K562 (cell line): Measurements from ENCODE around the gene CCDC178. TPM values are rescaled to one million over a fixed set of nuclear protein-coding genes. Genes with fewer than 3 reads are reported as not detected.

ENCODE experiments used
- ATAC-seq: fragments of 200-7000 bp; cut with Tn5 transposase; 3 replicates; pipeline ENCODE4 v1.9.1; 2020; ENCODE audit warnings: moderate library complexity
- BruUV-seq: library from RNA; stranded (reverse); fragments of 400-500 nt; replicated peaks from 2 replicates; lab custom pipeline; 2021; lab: Mats Ljungman, UMichigan
- CTCF ChIA-PET: fragments of 300-600 bp; formaldehyde crosslinking; extraction: SDS; loops from one replicate; lab custom pipeline; 2021; ENCODE audit warnings: low intra/inter-chr PET ratio; lab: Yijun Ruan, JAX
- POLR2A ChIA-PET: fragments of 300-600, 350-650 bp; sonication (Branson Sonifier 250); formaldehyde crosslinking; extraction: SDS; loops from one replicate; lab custom pipeline; 2021; ENCODE audit warnings: antibody characterized with exemption, inconsistent platforms; lab: Yijun Ruan, JAX
- DNase-seq, 4 experiments: peaks; one replicate each; pipeline versions ENCODE4 v3.0.0 to v3.0.0-alpha.2; 2011 to 2018; ENCODE audit warnings: low spot score in 3 of 4, mixed read lengths in 3 of 4; ENCODE audit errors: extremely low read depth in 1 of 4
- FAIRE-seq: peaks from 2 replicates; lab custom pipeline; 2011; peaks lifted over from hg19 to GRCh38; lab: Jason Lieb, UNC
- H2AFZ ChIP-seq: 2 replicates; pipeline ENCODE4 v1.6.0; 2011; ENCODE audit warnings: low read depth, low read length, control low read depth, inconsistent platforms
- H3K27ac ChIP-seq: fragments of 200-600 bp; 3 replicates; pipeline ENCODE4 v1.8.0; 2011; ENCODE audit warnings: low read depth, mild to moderate bottlenecking, control low read depth, inconsistent platforms, low read length, moderate library complexity, mixed read lengths; ENCODE audit errors: extremely low read depth
- H3K27me3 ChIP-seq, 2 experiments: fragments of 300-600 bp in 1 of 2; 2 replicates in 1 of 2; 3 replicates in 1 of 2; pipeline versions ENCODE4 v1.6.0 to v1.8.0; 2011; ENCODE audit warnings: inconsistent platforms in 2 of 2, low read length in 2 of 2, mild to moderate bottlenecking in 1 of 2, mixed read lengths in 1 of 2, moderate library complexity in 1 of 2; ENCODE audit not compliant: control insufficient read depth in 2 of 2, insufficient read depth in 2 of 2
- H3K36me3 ChIP-seq: fragments of 300-600 bp; 3 replicates; pipeline ENCODE4 v1.8.0; 2011; ENCODE audit warnings: mild to moderate bottlenecking, low read length, inconsistent platforms; ENCODE audit not compliant: control insufficient read depth, insufficient read depth
- H3K4me1 ChIP-seq, 2 experiments: fragments of 200-600 bp in 1 of 2; replicated peaks in 1 of 2; 2 replicates in 1 of 2; 3 replicates in 1 of 2; pipeline versions ENCODE4 v1.5.1 to v1.8.0; 2011; ENCODE audit warnings: inconsistent platforms in 2 of 2, low read length in 2 of 2, mild to moderate bottlenecking in 1 of 2, mixed read lengths in 1 of 2, moderate library complexity in 1 of 2; ENCODE audit not compliant: control insufficient read depth in 2 of 2, insufficient read depth in 2 of 2
- H3K4me2 ChIP-seq: 2 replicates; pipeline ENCODE4 v1.6.1; 2011; ENCODE audit warnings: low read length, control low read depth, inconsistent platforms, mixed read lengths; ENCODE audit not compliant: insufficient read depth
- H3K4me3 ChIP-seq: fragments of 200-600 bp; sonication (generic), shearing (Covaris generic); 2 replicates; pipeline ENCODE4 v1.5.1; 2016; ENCODE audit warnings: control low read depth, inconsistent platforms
- H3K79me2 ChIP-seq: fragments of 200-600 bp; 3 replicates; pipeline ENCODE4 v1.8.0; 2011; ENCODE audit warnings: low read length, inconsistent platforms; ENCODE audit not compliant: control insufficient read depth, insufficient read depth
- H3K9ac ChIP-seq, 2 experiments: 2 replicates each; pipeline versions ENCODE4 v1.6.0 to v1.6.1; 2011; ENCODE audit warnings: low read depth in 2 of 2, low read length in 2 of 2, control low read depth in 1 of 2, inconsistent platforms in 1 of 2, mild to moderate bottlenecking in 1 of 2, mixed read lengths in 1 of 2; ENCODE audit not compliant: insufficient read depth in 1 of 2
- H3K9me1 ChIP-seq: one replicate; pipeline ENCODE4 v1.6.0; 2011; ENCODE audit warnings: inconsistent platforms, mild to moderate bottlenecking, low read length, moderate library complexity; ENCODE audit not compliant: control insufficient read depth, insufficient read depth
- H3K9me3 ChIP-seq: replicated peaks from 2 replicates; pipeline ENCODE4 v1.5.1; 2011; ENCODE audit warnings: low read depth, low read length, inconsistent platforms; ENCODE audit not compliant: control insufficient read depth, insufficient read depth
- H4K20me1 ChIP-seq: replicated peaks from 2 replicates; pipeline ENCODE4 v1.6.1; 2011; ENCODE audit warnings: low read length, inconsistent platforms, mixed read lengths; ENCODE audit not compliant: control insufficient read depth, insufficient read depth
- COPS2 ChIP-seq: fragments of 450-650 bp; conservative IDR thresholded peaks from 2 replicates; pipeline ENCODE4 v1.6.1; 2016; ENCODE audit warnings: mild to moderate bottlenecking, moderate library complexity
- KAT2B ChIP-seq: IDR thresholded peaks from one replicate; pipeline ENCODE4 v1.6.1; 2012; ENCODE audit warnings: low read depth, mild to moderate bottlenecking, control low read depth, inconsistent platforms, low read length, moderate library complexity
- MCM2 ChIP-seq: fragments of 450-650 bp; IDR thresholded peaks from 2 replicates; pipeline ENCODE4 v1.6.1; 2017; ENCODE audit warnings: low read depth, mild to moderate bottlenecking
- NCOR1 ChIP-seq: fragments of 450-650 bp; IDR thresholded peaks from 2 replicates; pipeline ENCODE4 v1.6.1; 2016; ENCODE audit warnings: mild to moderate bottlenecking, moderate library complexity
- POLR2AphosphoS5 ChIP-seq: IDR thresholded peaks from 2 replicates; pipeline ENCODE4 v1.6.1; 2011; ENCODE audit warnings: mild to moderate bottlenecking, low read depth, low read length, moderate library complexity; ENCODE audit not compliant: control insufficient read depth, insufficient read depth
- SMAD3 ChIP-seq: fragments of 450-650 bp; formaldehyde crosslinking; conservative IDR thresholded peaks from 2 replicates; pipeline ENCODE4 v1.4.0; 2020; ENCODE audit warnings: mild to moderate bottlenecking
- ZFP36 ChIP-seq: fragments of 150-350 bp; IDR thresholded peaks from 2 replicates; pipeline ENCODE4 v1.6.1; 2018; ENCODE audit warnings: low read length, low read depth; ENCODE audit not compliant: partially characterized antibody
- ZNF224 ChIP-seq: sonication (generic); formaldehyde crosslinking; IDR thresholded peaks from 2 replicates; pipeline ENCODE4 v1.8.0; 2022; ENCODE audit warnings: mild to moderate bottlenecking, missing genetic modification reagents
- ZNF239 ChIP-seq: fragments of 250-450 bp; sonication (Bioruptor Pico); IDR thresholded peaks from 2 replicates; pipeline ENCODE4 v1.4.0; 2020; ENCODE audit warnings: mild to moderate bottlenecking
- WGBS: fragments of 100-300 bp; shearing (Covaris generic); methylation state at CpG from one replicate; pipeline ENCODE4 v1.1.6; 2016; ENCODE audit warnings: low coverage, mixed read lengths; ENCODE audit not compliant: insufficient coverage; ENCODE audit errors: missing lambda C conversion rate; 5-methylcytosine and 5-hydroxymethylcytosine counted together
- in situ Hi-C: fragments of 300-500 bp; cut with MboI; formaldehyde crosslinking; loops from 4 replicates; pipeline ENCODE4 v1.15.0; 2018; ENCODE audit warnings: inconsistent platforms, mixed read lengths
- intact Hi-C: fragments of 100-400 bp; cut with micrococcal nuclease; formaldehyde crosslinking; loops from 2 replicates; pipeline ENCODE4 v1.14.2; 2022
- polyA plus RNA-seq, 8 experiments: library from polyadenylated mRNA; depleted of rRNA in 4 of 8; stranded (reverse) in 5 of 8; unstranded in 3 of 8; fragments of >200 nt; fragmentation: Nextera tagmentation in 2 of 8; fragmentation: Illumina TruSeq in 1 of 8; extraction: Ambion mirVana in 2 of 8; extraction: Trizol in 1 of 8; gene quantifications; 2 replicates each; pipeline versions ENCODE4 v1.2.1 to v1.2.3, GENCODE V29; 2011 to 2014; ENCODE audit warnings: inconsistent platforms in 1 of 8, missing spikeins in 1 of 8
- total RNA-seq, 7 experiments: library from RNA; depleted of rRNA in 6 of 7; stranded (reverse); fragments of >200 nt in 6 of 7; fragmentation: Illumina TruSeq in 2 of 7; extraction: Trizol in 2 of 7; gene quantifications; 2 replicates each; pipeline versions ENCODE4 v1.2.1 to v1.2.3, GENCODE V29; 2011 to 2021; ENCODE audit warnings: low replicate concordance in 1 of 7
- TF ChIP-seq, protein P1 (sequence below): fragments of 250-450 bp; sonication (Bioruptor Pico); IDR thresholded peaks from 2 replicates; pipeline ENCODE4 v1.5.0; 2021; ENCODE audit warnings: mild to moderate bottlenecking, borderline replicate concordance
- TF ChIP-seq, protein P2 (sequence below): fragments of 450-650 bp; IDR thresholded peaks from 2 replicates; pipeline ENCODE4 v1.6.1; 2016; ENCODE audit warnings: antibody characterized with exemption
- TF ChIP-seq, protein P3 (sequence below): fragments of 450-650 bp; IDR thresholded peaks from 2 replicates; pipeline ENCODE4 v1.6.1; 2016
- TF ChIP-seq, protein P4 (sequence below): sonication (generic); formaldehyde crosslinking; IDR thresholded peaks from 2 replicates; pipeline ENCODE4 v1.8.0; 2023; ENCODE audit warnings: mild to moderate bottlenecking, missing genetic modification reagents
- TF ChIP-seq, protein P5 (sequence below), 2 experiments: fragments of 450-650 bp in 1 of 2; sonication (generic) in 1 of 2; formaldehyde crosslinking; conservative IDR thresholded peaks; 2 replicates each; pipeline versions ENCODE4 v1.4.0 to v1.8.1; 2020 to 2022; ENCODE audit warnings: mild to moderate bottlenecking in 1 of 2, missing genetic modification reagents in 1 of 2

CCDC178 gene
- total and polyA plus RNA-seq, 9 of the 15 experiments (the other 6 are each of a cell fraction or from before 2014, with no cell fraction given) = 0.12 to 0.47 (median 0.15) TPM; not detected in 6

DNA sequence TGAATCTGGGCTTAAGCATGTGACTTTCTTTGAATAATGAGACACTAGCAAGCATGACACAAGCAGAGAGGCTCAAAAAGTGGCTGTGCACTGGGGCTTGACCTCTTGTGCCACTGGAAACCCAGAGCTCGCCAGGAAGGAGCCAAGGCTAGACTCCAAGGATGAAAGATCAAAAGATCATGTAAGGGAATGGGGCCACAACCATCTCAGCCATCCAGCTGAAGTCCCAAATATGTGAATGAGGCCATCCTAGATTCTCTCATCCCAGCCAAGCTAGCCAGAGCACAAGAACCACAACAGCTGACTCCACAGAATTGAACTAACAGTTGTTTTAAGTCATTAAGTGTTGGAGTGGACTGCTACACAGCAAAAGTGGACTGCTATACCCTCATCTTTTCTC lies 288.1 kb downstream of the CCDC178 start:
- Histone ChIP-seq H3K9ac (no peak overlapping the region), H3K36me3 (no peaks in the 10 kb centered on the region), H4K20me1 (no peaks in the 10 kb centered on the region), H3K27me3 (no peaks in the 10 kb centered on the region), H3K27ac (no peak overlapping the region), H3K9me3 (no peaks in the 10 kb centered on the region), H3K9me1 (no peaks in the 10 kb centered on the region), H3K4me3 (no peak overlapping the region), H3K4me2 (no peak overlapping the region), H3K79me2 (no peaks in the 10 kb centered on the region), H3K4me1 (no peaks in the 10 kb centered on the region), H2AFZ (no peak overlapping the region)
- DNase-seq (no peak), FAIRE-seq (no peak), ATAC-seq (no peak)
- no TSS peak for BruUV-seq
- 0% methylated on average over 1 of the region's 1 CpG for WGBS
- intact Hi-C loops = no loop called here
- in situ Hi-C loops = no loop called here
- POLR2A ChIA-PET = no interaction called here
- CTCF ChIA-PET = no interaction called here
- TF ChIP-seq, protein P1, sequence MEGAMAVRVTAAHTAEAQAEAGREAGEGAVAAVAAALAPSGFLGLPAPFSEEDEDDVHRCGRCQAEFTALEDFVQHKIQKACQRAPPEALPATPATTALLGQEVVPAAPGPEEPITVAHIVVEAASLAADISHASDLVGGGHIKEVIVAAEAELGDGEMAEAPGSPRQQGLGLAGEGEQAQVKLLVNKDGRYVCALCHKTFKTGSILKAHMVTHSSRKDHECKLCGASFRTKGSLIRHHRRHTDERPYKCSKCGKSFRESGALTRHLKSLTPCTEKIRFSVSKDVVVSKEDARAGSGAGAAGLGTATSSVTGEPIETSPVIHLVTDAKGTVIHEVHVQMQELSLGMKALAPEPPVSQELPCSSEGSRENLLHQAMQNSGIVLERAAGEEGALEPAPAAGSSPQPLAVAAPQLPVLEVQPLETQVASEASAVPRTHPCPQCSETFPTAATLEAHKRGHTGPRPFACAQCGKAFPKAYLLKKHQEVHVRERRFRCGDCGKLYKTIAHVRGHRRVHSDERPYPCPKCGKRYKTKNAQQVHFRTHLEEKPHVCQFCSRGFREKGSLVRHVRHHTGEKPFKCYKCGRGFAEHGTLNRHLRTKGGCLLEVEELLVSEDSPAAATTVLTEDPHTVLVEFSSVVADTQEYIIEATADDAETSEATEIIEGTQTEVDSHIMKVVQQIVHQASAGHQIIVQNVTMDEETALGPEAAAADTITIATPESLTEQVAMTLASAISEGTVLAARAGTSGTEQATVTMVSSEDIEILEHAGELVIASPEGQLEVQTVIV (CRISPR knock-in tag) = no peak
- TF ChIP-seq ZFP36 (no peak), MCM2 (no peak), POLR2AphosphoS5 (no peak), KAT2B (no peak), ZNF224 (CRISPR knock-in tag) (no peak), SMAD3 (CRISPR knock-in tag) (no peak), COPS2 (no peak), ZNF239 (CRISPR knock-in tag) (no peak), NCOR1 (no peak)
- TF ChIP-seq, protein P2, sequence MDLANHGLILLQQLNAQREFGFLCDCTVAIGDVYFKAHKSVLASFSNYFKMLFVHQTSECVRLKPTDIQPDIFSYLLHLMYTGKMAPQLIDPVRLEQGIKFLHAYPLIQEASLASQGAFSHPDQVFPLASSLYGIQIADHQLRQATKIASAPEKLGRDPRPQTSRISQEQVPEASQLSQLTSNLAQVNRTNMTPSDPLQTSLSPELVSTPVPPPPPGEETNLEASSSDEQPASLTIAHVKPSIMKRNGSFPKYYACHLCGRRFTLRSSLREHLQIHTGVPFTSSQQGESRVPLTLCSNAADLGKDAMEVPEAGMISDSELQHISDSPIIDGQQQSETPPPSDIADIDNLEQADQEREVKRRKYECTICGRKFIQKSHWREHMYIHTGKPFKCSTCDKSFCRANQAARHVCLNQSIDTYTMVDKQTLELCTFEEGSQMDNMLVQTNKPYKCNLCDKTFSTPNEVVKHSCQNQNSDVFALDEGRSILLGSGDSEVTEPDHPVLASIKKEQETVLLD = no peak
- TF ChIP-seq, protein P3, sequence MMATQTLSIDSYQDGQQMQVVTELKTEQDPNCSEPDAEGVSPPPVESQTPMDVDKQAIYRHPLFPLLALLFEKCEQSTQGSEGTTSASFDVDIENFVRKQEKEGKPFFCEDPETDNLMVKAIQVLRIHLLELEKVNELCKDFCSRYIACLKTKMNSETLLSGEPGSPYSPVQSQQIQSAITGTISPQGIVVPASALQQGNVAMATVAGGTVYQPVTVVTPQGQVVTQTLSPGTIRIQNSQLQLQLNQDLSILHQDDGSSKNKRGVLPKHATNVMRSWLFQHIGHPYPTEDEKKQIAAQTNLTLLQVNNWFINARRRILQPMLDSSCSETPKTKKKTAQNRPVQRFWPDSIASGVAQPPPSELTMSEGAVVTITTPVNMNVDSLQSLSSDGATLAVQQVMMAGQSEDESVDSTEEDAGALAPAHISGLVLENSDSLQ = no peak
- TF ChIP-seq, protein P4, sequence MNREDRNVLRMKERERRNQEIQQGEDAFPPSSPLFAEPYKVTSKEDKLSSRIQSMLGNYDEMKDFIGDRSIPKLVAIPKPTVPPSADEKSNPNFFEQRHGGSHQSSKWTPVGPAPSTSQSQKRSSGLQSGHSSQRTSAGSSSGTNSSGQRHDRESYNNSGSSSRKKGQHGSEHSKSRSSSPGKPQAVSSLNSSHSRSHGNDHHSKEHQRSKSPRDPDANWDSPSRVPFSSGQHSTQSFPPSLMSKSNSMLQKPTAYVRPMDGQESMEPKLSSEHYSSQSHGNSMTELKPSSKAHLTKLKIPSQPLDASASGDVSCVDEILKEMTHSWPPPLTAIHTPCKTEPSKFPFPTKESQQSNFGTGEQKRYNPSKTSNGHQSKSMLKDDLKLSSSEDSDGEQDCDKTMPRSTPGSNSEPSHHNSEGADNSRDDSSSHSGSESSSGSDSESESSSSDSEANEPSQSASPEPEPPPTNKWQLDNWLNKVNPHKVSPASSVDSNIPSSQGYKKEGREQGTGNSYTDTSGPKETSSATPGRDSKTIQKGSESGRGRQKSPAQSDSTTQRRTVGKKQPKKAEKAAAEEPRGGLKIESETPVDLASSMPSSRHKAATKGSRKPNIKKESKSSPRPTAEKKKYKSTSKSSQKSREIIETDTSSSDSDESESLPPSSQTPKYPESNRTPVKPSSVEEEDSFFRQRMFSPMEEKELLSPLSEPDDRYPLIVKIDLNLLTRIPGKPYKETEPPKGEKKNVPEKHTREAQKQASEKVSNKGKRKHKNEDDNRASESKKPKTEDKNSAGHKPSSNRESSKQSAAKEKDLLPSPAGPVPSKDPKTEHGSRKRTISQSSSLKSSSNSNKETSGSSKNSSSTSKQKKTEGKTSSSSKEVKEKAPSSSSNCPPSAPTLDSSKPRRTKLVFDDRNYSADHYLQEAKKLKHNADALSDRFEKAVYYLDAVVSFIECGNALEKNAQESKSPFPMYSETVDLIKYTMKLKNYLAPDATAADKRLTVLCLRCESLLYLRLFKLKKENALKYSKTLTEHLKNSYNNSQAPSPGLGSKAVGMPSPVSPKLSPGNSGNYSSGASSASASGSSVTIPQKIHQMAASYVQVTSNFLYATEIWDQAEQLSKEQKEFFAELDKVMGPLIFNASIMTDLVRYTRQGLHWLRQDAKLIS (CRISPR knock-in tag) = no peak
- TF ChIP-seq, protein P5, sequence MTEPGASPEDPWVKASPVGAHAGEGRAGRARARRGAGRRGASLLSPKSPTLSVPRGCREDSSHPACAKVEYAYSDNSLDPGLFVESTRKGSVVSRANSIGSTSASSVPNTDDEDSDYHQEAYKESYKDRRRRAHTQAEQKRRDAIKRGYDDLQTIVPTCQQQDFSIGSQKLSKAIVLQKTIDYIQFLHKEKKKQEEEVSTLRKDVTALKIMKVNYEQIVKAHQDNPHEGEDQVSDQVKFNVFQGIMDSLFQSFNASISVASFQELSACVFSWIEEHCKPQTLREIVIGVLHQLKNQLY (CRISPR knock-in tag; conservative IDR thresholded peaks at IDR 0.05) = no peak
